CD4-positive, CD25-positive, alpha-beta regulatory T cell (primary cell): ENCODE measurements around the gene NOP53. TPM values are rescaled to one million over a fixed set of nuclear protein-coding genes. Genes with fewer than 3 reads are reported as not detected.
"Not testable (repeated sequence)": the region's sequence is repeated elsewhere in the genome, so short reads cannot be mapped to it uniquely, and the experiment has no call there.

Experiments
- ATAC-seq, 2 donors: fragments of 150-1000 bp; cut with Tn5 transposase; one replicate each; pipeline ENCODE4 v1.10.0; 2021; ENCODE audit warnings: low read depth in 2 of 2, moderate number of reproducible peaks in 2 of 2, moderate library complexity in 1 of 2
- DNase-seq, 3 donors: peaks; one replicate each; pipeline versions ENCODE4 v3.0.0 to v3.0.0-alpha.2; 2012 to 2022; ENCODE audit warnings: mixed read lengths in 1 of 3
- H3K27ac ChIP-seq: one replicate; pipeline ENCODE4 v1.7.0; 2013; ENCODE audit warnings: mild to moderate bottlenecking, low read length; ENCODE audit not compliant: insufficient read depth, poor library complexity, severe bottlenecking
- H3K27me3 ChIP-seq: one replicate; pipeline ENCODE4 v1.7.0; 2013; ENCODE audit warnings: low read length; ENCODE audit not compliant: control insufficient read depth, insufficient read depth
- H3K36me3 ChIP-seq: one replicate; pipeline ENCODE4 v1.7.0; 2013; ENCODE audit warnings: mild to moderate bottlenecking, low read length, moderate library complexity; ENCODE audit not compliant: control insufficient read depth, insufficient read depth
- H3K4me1 ChIP-seq: 2 replicates; pipeline ENCODE4 v1.7.0; 2013; ENCODE audit warnings: mild to moderate bottlenecking, low read length; ENCODE audit not compliant: insufficient read depth, control insufficient read depth, poor library complexity, severe bottlenecking
- H3K4me3 ChIP-seq: one replicate; pipeline ENCODE4 v1.7.0; 2013; ENCODE audit warnings: low read depth, mild to moderate bottlenecking, low read length, moderate library complexity
- H3K9me3 ChIP-seq, 2 experiments: 1 replicate in 1 of 2; 2 replicates in 1 of 2; pipeline ENCODE4 v1.7.0; 2013; ENCODE audit warnings: low read length in 2 of 2, mild to moderate bottlenecking in 1 of 2, moderate library complexity in 1 of 2; ENCODE audit not compliant: control insufficient read depth in 2 of 2
- H3K27ac Mint-ChIP-seq, 3 donors: one replicate each; pipeline ENCODE4 v1.8.0; 2020 to 2022; ENCODE audit warnings: mild to moderate bottlenecking in 3 of 3, mixed read lengths in 3 of 3, moderate library complexity in 2 of 3
- H3K27me3 Mint-ChIP-seq: one replicate; pipeline ENCODE4 v1.8.0; 2022; ENCODE audit warnings: mild to moderate bottlenecking, mixed read lengths
- H3K36me3 Mint-ChIP-seq: one replicate; pipeline ENCODE4 v1.8.0; 2020; ENCODE audit warnings: mixed read lengths
- H3K4me1 Mint-ChIP-seq, 4 donors: one replicate each; pipeline ENCODE4 v1.8.0; 2020 to 2022; ENCODE audit warnings: mixed read lengths in 4 of 4, mild to moderate bottlenecking in 1 of 4
- H3K4me3 Mint-ChIP-seq, 4 donors: one replicate each; pipeline ENCODE4 v1.8.0; 2020 to 2022; ENCODE audit warnings: mild to moderate bottlenecking in 4 of 4, mixed read lengths in 4 of 4, moderate library complexity in 3 of 4
- H3K9me3 Mint-ChIP-seq, 7 donors: one replicate each; pipeline ENCODE4 v1.8.0; 2020 to 2022; ENCODE audit warnings: mixed read lengths in 7 of 7, mild to moderate bottlenecking in 3 of 7, moderate library complexity in 2 of 7
- polyA plus RNA-seq, 4 donors: library from polyadenylated mRNA; unstranded; fragments of 300-500 nt; fragmentation: Illumina TruSeq; gene quantifications; one replicate each; pipeline ENCODE4 v1.2.3, GENCODE V29; 2021
- total RNA-seq: library from RNA; stranded (reverse); gene quantifications from one replicate; pipeline ENCODE4 v1.2.3, GENCODE V29; 2022

Gene NOP53
- total and polyA plus RNA-seq, 5 donors from 2014 or later: 168 to 701 (median 240) TPM

DNA sequence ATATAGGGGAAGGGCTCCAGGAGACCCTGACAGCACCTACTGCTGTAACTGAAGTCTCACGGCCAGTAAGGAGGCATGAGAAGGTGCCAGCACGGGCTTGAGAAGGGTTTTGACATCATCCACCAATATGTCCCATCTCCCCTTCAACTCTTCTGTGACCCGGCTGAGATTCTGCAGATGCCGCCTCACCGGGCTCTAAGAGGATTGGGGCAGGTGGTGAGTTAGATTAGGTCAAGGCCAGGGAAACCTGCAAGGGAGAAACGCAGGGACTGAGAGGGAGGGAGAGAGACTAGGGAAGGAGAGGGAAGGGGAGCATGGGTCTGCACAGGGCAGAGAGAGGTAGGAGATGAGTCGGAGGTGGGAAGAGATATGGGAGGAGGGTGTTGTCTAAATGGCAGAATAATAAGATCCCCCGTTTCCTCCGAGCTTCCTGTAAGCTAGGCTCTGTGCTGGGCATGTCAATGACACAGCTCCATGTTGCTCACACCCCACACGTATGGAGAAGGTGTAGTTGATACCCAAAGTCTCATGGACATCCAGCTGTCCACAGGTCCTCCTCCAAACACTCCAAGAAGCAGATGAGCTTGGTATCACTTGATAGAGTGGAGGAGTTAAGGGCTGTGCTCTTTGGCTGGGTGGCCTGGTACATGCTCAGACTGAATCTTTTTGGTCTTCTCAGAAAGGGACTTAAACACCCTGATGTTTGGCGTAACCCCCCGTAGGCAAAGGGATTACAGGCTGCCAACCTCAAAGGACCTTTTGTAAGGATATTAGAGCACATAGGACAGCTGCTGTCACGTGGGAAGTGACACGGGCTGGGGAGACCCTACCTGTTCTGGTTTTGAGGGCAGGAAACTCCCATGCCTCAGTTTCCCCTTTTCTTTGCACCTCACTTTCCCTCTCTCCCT lies 52.9 kb downstream of the NOP53 start:
- H3K4me3 Mint-ChIP-seq: no peak overlapping the region
- DNase-seq (no peak), ATAC-seq (no peak)
- Histone ChIP-seq H3K9me3 (peaks cover 0 to 1% of the 10 kb centered on the region in 2 experiments), H3K4me3 (no peak overlapping the region), H3K27me3 (peaks cover 4% of the 10 kb centered on the region), H3K4me1 (no peaks in the 10 kb centered on the region), H3K27ac (no peak overlapping the region), H3K36me3 (no peaks in the 10 kb centered on the region)
- H3K4me1 Mint-ChIP-seq: no peaks in the 10 kb centered on the region
- H3K27ac Mint-ChIP-seq: no peak overlapping the region
- no peaks in the 10 kb centered on the region for H3K27me3 Mint-ChIP-seq
- H3K9me3 Mint-ChIP-seq: peaks cover 0 to 2% (median 0%) of the 10 kb centered on the region in 7 donors
- no peaks in the 10 kb centered on the region for H3K36me3 Mint-ChIP-seq

DNA sequence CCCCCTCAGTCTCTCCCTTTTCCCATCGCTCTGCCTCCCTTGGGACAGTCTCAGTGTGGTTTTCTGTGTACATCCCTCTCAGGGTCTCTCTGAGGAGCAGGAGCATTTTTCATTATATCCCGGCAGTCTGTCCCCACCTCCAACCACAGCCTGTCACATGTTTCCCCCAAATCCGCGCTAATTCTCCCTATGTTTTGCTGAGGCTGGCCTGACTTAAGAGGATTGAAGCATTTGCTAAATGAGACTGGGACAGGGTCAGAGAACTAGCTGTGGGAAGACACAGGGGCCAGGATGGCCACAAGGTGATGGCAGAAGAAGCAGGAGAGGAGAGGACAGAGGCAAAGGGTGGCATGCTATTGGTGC lies 53.5 kb downstream of the NOP53 start:
- ATAC-seq: no peak
- Mint-ChIP-seq H3K36me3 (no peaks in the 10 kb centered on the region), H3K9me3 (peaks cover 0 to 2% (median 0%) of the 10 kb centered on the region in 7 donors), H3K27ac (no peak overlapping the region), H3K4me3 (no peak overlapping the region), H3K27me3 (no peaks in the 10 kb centered on the region), H3K4me1 (no peaks in the 10 kb centered on the region)
- peaks cover 4% of the 10 kb centered on the region for H3K27me3 ChIP-seq
- no peaks in the 10 kb centered on the region for H3K36me3 ChIP-seq
- DNase-seq: no peak
- no peaks in the 10 kb centered on the region for H3K4me1 ChIP-seq
- no peak overlapping the region for H3K4me3 ChIP-seq
- H3K9me3 ChIP-seq: peaks cover 0 to 1% of the 10 kb centered on the region in 2 experiments
- no peak overlapping the region for H3K27ac ChIP-seq

DNA sequence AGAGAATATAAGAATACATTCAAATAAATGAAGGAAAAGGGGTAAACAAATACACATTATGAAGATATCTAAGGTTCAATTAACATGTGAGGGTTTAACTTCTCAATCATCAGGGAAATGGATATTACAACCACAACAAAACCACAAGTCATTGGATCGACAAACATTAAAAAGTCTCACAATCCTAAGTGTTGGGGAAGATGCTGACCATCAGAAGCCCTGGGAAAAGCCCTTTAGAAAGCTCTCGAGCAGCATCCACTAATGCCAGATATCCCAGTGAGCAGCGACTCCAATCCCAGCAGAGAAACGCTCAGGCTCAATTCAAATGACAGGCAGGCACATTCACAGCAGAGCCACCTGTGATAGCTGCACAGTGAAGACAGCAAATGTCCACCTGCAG lies 55.9 kb downstream of the NOP53 start:
- ATAC-seq (no peak), DNase-seq (no peak)
- H3K4me3 ChIP-seq: no peak overlapping the region
- H3K9me3 Mint-ChIP-seq: peaks cover 0 to 2% (median 0%) of the 10 kb centered on the region in 7 donors
- H3K4me1 ChIP-seq: no peaks in the 10 kb centered on the region
- H3K4me3 Mint-ChIP-seq: no peak overlapping the region
- peaks cover 0 to 1% of the 10 kb centered on the region in 2 experiments for H3K9me3 ChIP-seq
- no peaks in the 10 kb centered on the region for H3K36me3 Mint-ChIP-seq
- no peaks in the 10 kb centered on the region for H3K4me1 Mint-ChIP-seq
- H3K27ac ChIP-seq: no peak overlapping the region
- peaks cover 4% of the 10 kb centered on the region for H3K27me3 ChIP-seq
- no peaks in the 10 kb centered on the region for H3K27me3 Mint-ChIP-seq
- no peaks in the 10 kb centered on the region for H3K36me3 ChIP-seq
- H3K27ac Mint-ChIP-seq: no peak overlapping the region

DNA sequence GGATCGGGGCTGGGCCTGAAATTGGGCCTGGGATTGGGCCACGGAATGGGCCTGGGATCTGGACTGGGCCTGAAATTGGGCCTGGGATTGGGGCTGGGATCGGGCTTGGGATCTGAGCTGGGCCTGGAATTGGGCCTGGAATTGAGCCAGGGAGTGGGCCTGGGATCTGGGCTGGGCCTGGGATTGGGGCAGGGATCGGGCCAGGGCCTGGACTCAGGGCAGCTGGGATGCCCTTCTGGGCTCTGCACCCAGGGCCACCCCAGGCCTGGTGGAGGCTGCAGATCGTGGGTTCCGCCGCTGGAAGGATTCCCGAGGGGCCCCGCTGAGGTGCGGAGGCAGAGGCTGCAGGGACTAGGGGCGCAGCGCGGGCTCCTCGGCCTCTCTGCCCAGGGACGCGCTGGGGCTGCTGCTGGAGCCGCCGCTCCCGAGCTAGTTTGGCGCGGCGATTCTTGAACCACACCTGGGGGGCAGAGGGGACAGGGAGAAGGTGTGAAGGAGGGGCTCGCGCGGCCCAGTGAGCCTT lies 57.2 kb downstream of the NOP53 start:
- ATAC-seq (no peak), DNase-seq (no peak)
- Mint-ChIP-seq H3K27ac (no peak overlapping the region), H3K4me1 (no peaks in the 10 kb centered on the region), H3K4me3 (no peak overlapping the region), H3K27me3 (peaks cover 2% of the 10 kb centered on the region), H3K36me3 (no peaks in the 10 kb centered on the region), H3K9me3 (peaks cover 0 to 2% (median 0%) of the 10 kb centered on the region in 7 donors)
- Histone ChIP-seq H3K36me3 (no peaks in the 10 kb centered on the region), H3K4me1 (no peaks in the 10 kb centered on the region), H3K9me3 (peaks cover 0 to 1% of the 10 kb centered on the region in 2 experiments), H3K4me3 (no peak overlapping the region), H3K27me3 (peaks cover 4% of the 10 kb centered on the region), H3K27ac (no peak overlapping the region)

- not testable (repeated sequence) for H3K27me3 ChIP-seq, H3K4me1 Mint-ChIP-seq, H3K4me1 ChIP-seq, H3K36me3 Mint-ChIP-seq, H3K27ac Mint-ChIP-seq, ATAC-seq, DNase-seq, H3K4me3 ChIP-seq, H3K36me3 ChIP-seq, H3K9me3 Mint-ChIP-seq, H3K27ac ChIP-seq, H3K9me3 ChIP-seq, H3K4me3 Mint-ChIP-seq, H3K27me3 Mint-ChIP-seq
Observed at GRCh38 chr19:47803148-47803547, 57.8 kb downstream of the NOP53 start.

DNA sequence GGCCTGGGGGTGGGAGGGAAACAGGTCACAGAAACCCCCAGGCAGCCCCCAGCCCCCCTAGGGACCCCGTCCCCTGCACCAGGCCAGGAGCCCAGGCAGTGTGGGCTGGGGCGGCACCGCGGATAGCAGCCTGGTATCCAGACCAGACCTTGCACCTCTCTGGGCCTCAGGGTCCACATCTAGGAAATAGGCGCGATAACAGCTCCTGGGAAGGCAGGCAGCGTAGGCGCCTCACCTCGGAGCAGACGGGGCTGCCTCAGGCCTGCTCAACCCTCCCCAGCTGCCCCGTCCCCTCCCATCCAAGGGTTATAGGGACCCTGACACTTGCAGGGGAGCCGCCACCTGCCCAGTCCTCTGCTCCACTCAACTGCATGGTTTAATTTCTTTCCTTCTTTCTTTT lies 58.3 kb downstream of the NOP53 start:
- not testable (repeated sequence) for H3K27me3 Mint-ChIP-seq, H3K36me3 ChIP-seq, DNase-seq, H3K36me3 Mint-ChIP-seq, H3K4me3 Mint-ChIP-seq, H3K27ac ChIP-seq, H3K4me1 ChIP-seq, H3K4me1 Mint-ChIP-seq, H3K27me3 ChIP-seq, ATAC-seq, H3K27ac Mint-ChIP-seq, H3K9me3 Mint-ChIP-seq, H3K4me3 ChIP-seq, H3K9me3 ChIP-seq

DNA sequence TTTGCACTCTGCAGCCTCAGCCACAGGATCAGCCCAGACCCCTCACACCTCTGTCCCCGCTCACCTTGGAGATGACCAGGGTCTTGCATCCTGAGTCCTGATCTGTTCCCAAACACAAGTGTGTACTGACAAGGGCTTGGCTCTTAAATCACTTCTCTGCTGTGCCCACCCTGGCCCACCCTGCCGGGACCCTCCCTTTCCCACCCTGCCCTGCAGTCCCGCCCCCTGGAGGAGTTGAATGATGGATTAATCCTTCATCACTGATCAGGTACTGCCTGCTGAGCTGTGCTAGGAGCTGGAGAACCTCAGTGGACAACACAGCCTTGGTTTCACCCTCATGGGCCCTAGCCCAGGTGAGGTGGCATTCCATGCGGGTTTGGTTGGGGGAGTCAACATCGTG lies 59.1 kb downstream of the NOP53 start, which contains the start of gene TPRX1:
TSS of gene TPRX1 (minus strand) at position 101 of the 400 bp plus-strand sequence. CDS start at position 89, 12 bp downstream.
- H3K36me3 ChIP-seq, H3K4me3 Mint-ChIP-seq, H3K27me3 ChIP-seq, H3K27me3 Mint-ChIP-seq, H3K4me3 ChIP-seq, H3K36me3 Mint-ChIP-seq, H3K9me3 ChIP-seq, DNase-seq, H3K27ac Mint-ChIP-seq, H3K9me3 Mint-ChIP-seq, ATAC-seq, H3K27ac ChIP-seq, H3K4me1 ChIP-seq, H3K4me1 Mint-ChIP-seq: not testable (repeated sequence)

DNA sequence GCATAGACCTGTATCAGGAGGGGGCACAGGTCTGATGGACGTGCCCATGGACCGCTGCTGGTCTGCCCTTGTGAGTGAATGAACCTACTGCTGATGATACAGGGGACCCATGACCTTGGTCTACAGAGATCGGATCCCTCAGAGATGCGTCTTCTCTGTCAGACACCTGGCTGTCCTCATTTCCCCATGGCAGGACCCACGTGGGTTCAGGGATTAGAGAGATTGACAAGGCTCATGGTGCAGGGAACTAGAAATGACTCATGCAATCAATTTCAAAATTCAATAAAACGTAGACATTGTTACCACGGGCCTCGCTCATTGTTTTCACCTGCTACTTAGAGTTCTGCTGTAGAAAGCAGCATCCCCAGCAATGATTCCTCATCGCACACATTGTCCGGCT lies 60.0 kb downstream of the NOP53 start:
- Histone ChIP-seq H3K27me3 (no peaks in the 10 kb centered on the region), H3K9me3 (peaks cover 0 to 1% of the 10 kb centered on the region in 2 experiments), H3K4me1 (no peaks in the 10 kb centered on the region), H3K36me3 (no peaks in the 10 kb centered on the region), H3K27ac (no peak overlapping the region), H3K4me3 (no peak overlapping the region)
- DNase-seq (no peak), ATAC-seq (no peak)
- Mint-ChIP-seq H3K36me3 (no peaks in the 10 kb centered on the region), H3K4me1 (no peaks in the 10 kb centered on the region), H3K4me3 (no peak overlapping the region), H3K9me3 (peaks cover 0 to 2% (median 0%) of the 10 kb centered on the region in 7 donors), H3K27me3 (peaks cover 4% of the 10 kb centered on the region), H3K27ac (no peak overlapping the region)
